Body of pancreas (tissue), 4 donors: Measurements from ENCODE around the gene ZDHHC22. TPM values are rescaled to one million over a fixed set of nuclear protein-coding genes. Genes with fewer than 3 reads are reported as not detected.

Experiments used
- ATAC-seq: fragments of 150-250 bp; one replicate; pipeline ENCODE4 v1.9.1; 2016
- DNase-seq, 4 donors: peaks; one replicate each; pipeline ENCODE4 v3.0.0-alpha.2; 2019
- H3K27ac ChIP-seq, 4 donors: fragments of 200-600 bp; sonication (generic); 1 replicate in 3 of 4; 2 replicates in 1 of 4; pipeline versions ENCODE4 v1.5.1 to v1.6.1; 2016 to 2019; ENCODE audit warnings: mild to moderate bottlenecking in 1 of 4, mixed read lengths in 1 of 4, moderate library complexity in 1 of 4
- H3K27me3 ChIP-seq, 2 donors: fragments of 200-600 bp; sonication (generic); one replicate each; pipeline ENCODE4 v1.6.0; 2016; ENCODE audit warnings: mild to moderate bottlenecking in 1 of 2
- H3K36me3 ChIP-seq, 2 donors: fragments of 200-600 bp; sonication (generic); replicated peaks in 1 of 2; 2 replicates each; pipeline ENCODE4 v1.5.1; 2016; ENCODE audit warnings: low read depth in 2 of 2; ENCODE audit not compliant: insufficient read depth in 1 of 2
- H3K4me1 ChIP-seq: fragments of 200-600 bp; sonication (generic); one replicate; pipeline ENCODE4 v1.6.0; 2016
- H3K4me3 ChIP-seq, 2 donors: fragments of 200-600 bp; sonication (generic); 1 replicate in 1 of 2; 2 replicates in 1 of 2; pipeline ENCODE4 v1.5.1; 2016 to 2019
- H3K9me3 ChIP-seq, 3 donors: fragments of 200-600 bp; sonication (generic); 1 replicate in 2 of 3; 2 replicates in 1 of 3; pipeline ENCODE4 v1.5.1; 2016
- POLR2A ChIP-seq, 3 donors: fragments of 450-650 bp; IDR thresholded peaks; one replicate each; pipeline ENCODE4 v1.6.1; 2016; ENCODE audit warnings: antibody characterized with exemption in 3 of 3, mild to moderate bottlenecking in 2 of 3
- WGBS, 2 donors: methylation state at CpG; one replicate each; pipeline ENCODE4 v1.1.5; 2017; 5-methylcytosine and 5-hydroxymethylcytosine counted together
- intact Hi-C: fragments of 100-400 bp; cut with DNase I; formaldehyde crosslinking; loops from one replicate; pipeline ENCODE4 v1.15.1; 2023
- total RNA-seq, 2 donors: library from RNA; depleted of rRNA; stranded (reverse); fragments of >200 nt; gene quantifications; one replicate each; pipeline ENCODE4 v1.1.0, GENCODE V29; 2016
- TF ChIP-seq, protein P1 (sequence below), 7 experiments: fragments of 450-650 bp in 4 of 7; fragments of 200-600 bp in 3 of 7; sonication (generic) in 3 of 7; IDR thresholded peaks; one replicate each; pipeline ENCODE4 v1.5.1; 2016 to 2019; ENCODE audit warnings: antibody characterized with exemption in 7 of 7

ZDHHC22 gene
- total RNA-seq, 2 donors from 2014 or later = not detected

DNA sequence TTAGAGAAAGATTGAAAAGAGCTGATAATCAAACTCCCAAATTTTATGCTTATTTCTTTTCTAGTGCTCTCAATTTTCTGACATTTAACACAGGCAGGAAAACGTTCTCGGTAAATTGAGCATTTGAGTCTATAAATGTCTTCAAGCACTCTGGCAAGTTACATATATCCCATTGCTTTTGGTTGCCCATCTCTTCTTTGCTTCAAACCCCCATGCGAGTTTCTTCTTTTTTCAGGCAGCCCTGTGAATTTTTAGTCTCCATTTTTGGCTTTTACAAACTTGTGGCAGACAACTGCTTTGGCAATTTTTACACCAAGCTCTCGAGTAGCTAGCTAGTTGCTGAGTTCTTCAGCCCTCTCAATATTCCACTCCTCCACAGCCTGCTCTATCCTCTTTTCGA, 31.3 kb upstream of the ZDHHC22 start:
- Histone ChIP-seq H3K27me3 (no peaks in the 10 kb centered on the region), H3K4me3 (no peak overlapping the region), H3K36me3 (no peaks in the 10 kb centered on the region), H3K4me1 (no peaks in the 10 kb centered on the region), H3K27ac (no peak overlapping the region), H3K9me3 (no peaks in the 10 kb centered on the region)
- intact Hi-C loops = no loop called here
- DNase-seq (no peak), ATAC-seq (no peak)
- WGBS, 2 donors = 62 to 68% methylated on average over 5 of the region's 5 CpGs
- no peak for TF ChIP-seq POLR2A (IDR thresholded peaks at IDR 0.05)
- TF ChIP-seq, protein P1, sequence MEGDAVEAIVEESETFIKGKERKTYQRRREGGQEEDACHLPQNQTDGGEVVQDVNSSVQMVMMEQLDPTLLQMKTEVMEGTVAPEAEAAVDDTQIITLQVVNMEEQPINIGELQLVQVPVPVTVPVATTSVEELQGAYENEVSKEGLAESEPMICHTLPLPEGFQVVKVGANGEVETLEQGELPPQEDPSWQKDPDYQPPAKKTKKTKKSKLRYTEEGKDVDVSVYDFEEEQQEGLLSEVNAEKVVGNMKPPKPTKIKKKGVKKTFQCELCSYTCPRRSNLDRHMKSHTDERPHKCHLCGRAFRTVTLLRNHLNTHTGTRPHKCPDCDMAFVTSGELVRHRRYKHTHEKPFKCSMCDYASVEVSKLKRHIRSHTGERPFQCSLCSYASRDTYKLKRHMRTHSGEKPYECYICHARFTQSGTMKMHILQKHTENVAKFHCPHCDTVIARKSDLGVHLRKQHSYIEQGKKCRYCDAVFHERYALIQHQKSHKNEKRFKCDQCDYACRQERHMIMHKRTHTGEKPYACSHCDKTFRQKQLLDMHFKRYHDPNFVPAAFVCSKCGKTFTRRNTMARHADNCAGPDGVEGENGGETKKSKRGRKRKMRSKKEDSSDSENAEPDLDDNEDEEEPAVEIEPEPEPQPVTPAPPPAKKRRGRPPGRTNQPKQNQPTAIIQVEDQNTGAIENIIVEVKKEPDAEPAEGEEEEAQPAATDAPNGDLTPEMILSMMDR (IDR thresholded peaks at IDR 0.05) = no peak

DNA sequence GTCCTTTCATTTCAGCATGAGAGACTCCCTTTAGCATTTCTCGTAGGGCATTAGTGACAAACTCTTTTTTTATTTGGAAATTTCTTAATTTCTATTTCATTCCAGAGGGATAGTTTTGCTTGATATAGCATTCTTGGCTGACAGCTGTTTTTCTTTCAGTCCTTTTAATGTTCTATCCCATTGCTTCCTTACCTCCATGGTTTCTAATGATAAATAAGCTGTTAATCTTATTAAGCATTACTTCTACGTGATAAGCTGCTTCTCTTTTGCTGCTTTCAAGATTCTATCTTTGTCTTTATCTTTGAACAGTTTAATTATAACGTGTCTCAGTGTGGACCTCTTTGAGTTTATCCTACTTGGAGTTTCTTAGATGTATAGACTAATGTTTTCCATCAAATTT, 28.5 kb upstream of the ZDHHC22 start:
- H3K27ac ChIP-seq = no peak overlapping the region
- no peaks in the 10 kb centered on the region for H3K4me1 ChIP-seq
- no peaks in the 10 kb centered on the region for H3K9me3 ChIP-seq
- H3K27me3 ChIP-seq = no peaks in the 10 kb centered on the region
- ATAC-seq (no peak), DNase-seq (no peak)
- WGBS, 2 donors = 38 to 58% methylated on average over 3 of the region's 3 CpGs
- H3K36me3 ChIP-seq = no peaks in the 10 kb centered on the region
- H3K4me3 ChIP-seq = no peak overlapping the region
- no peak for TF ChIP-seq POLR2A (IDR thresholded peaks at IDR 0.05)
- TF ChIP-seq, protein P1 (IDR thresholded peaks at IDR 0.05) = no peak
- intact Hi-C loops = no loop called here

GRCh38 chr14:77161011-77161410, 19.4 kb upstream of the ZDHHC22 start:
- Histone ChIP-seq H3K9me3 (no peaks in the 10 kb centered on the region), H3K27ac (no peak overlapping the region), H3K4me1 (no peaks in the 10 kb centered on the region), H3K27me3 (peaks cover 0 to 3% of the 10 kb centered on the region in 2 donors), H3K4me3 (no peak overlapping the region), H3K36me3 (no peaks in the 10 kb centered on the region)
- WGBS, 2 donors = 49% methylated on average over 4 of the region's 4 CpGs
- ATAC-seq = no peak
- intact Hi-C loops = no loop called here
- DNase-seq = no peak
- no peak for TF ChIP-seq POLR2A (IDR thresholded peaks at IDR 0.05)
- TF ChIP-seq, protein P1 (IDR thresholded peaks at IDR 0.05) = no peak

DNA sequence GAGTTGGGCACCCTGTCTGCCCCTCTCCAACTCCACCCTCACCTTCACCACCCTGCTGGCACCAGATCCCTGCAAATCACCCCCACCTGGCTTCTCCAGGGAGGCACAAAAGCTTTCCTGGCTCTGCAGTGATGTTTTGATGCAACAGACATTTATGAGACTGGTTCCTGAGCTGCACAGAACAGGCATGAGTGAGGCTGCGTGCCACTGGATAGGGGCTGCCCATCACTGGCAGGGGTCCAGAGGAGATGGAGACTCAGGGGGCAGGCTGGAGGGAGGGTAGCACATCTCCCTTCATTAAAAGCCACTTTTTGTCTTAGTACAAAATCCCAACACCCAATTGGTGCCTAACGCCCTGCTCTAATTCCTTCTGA, 17.3 kb upstream of the ZDHHC22 start:
- Histone ChIP-seq H3K27me3 (peaks cover 0 to 3% of the 10 kb centered on the region in 2 donors), H3K9me3 (no peaks in the 10 kb centered on the region), H3K27ac (no peak overlapping the region), H3K4me1 (no peaks in the 10 kb centered on the region), H3K4me3 (no peak overlapping the region), H3K36me3 (no peaks in the 10 kb centered on the region)
- WGBS, 2 donors = 47 to 63% methylated on average over 2 of the region's 2 CpGs
- no peak for TF ChIP-seq POLR2A (IDR thresholded peaks at IDR 0.05)
- TF ChIP-seq, protein P1 (IDR thresholded peaks at IDR 0.05) = no peak
- intact Hi-C loops = no loop called here
- no peak for ATAC-seq
- no peak for DNase-seq

DNA sequence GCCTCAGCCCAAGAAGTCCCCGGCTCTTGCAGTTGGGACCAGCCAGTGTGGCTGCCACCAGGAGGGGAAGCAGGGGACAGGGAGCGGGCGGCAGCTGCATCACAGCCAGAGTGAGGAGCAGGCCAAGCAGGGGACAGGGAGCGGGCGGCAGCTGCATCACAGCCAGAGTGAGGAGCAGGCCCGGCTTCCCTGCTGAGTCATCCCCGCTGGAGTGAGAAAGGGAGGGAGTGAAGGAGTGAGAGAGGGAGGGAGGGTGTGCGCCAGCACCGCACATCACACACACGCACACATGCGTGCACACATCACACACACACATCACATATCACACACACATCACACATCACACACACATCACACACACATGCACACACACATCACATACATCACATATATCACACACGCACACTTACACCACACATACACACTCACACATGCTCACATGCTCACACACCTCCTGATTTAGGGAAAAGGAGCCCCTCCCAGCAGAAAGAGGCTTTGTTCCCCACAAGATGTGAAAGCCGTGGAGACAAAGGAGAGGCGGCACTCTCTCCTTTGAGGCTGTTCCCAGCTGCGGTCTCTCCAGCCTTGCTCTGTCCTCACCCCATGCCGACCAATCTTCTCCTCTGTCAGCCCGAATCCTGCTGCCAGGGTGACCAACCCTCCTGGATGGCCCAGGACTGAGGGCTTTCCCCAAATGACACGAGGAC, 16.7 kb upstream of the ZDHHC22 start:
- H3K4me1 ChIP-seq = no peaks in the 10 kb centered on the region
- H3K27me3 ChIP-seq = peaks cover 0 to 3% of the 10 kb centered on the region in 2 donors
- 13 to 18% methylated on average over 18 of the region's 18 CpGs for WGBS, 2 donors
- DNase-seq (no peak), ATAC-seq (no peak)
- H3K27ac ChIP-seq = no peak overlapping the region
- no peak overlapping the region for H3K4me3 ChIP-seq
- H3K9me3 ChIP-seq = no peaks in the 10 kb centered on the region
- H3K36me3 ChIP-seq = no peaks in the 10 kb centered on the region
- intact Hi-C loops = no loop called here
- TF ChIP-seq POLR2A (IDR thresholded peaks at IDR 0.05) = no peak
- TF ChIP-seq, protein P1 (IDR thresholded peaks at IDR 0.05) = no peak
